Keratinocyte (primary cell): ENCODE data around the gene MED26. TPM values are rescaled to one million over a fixed set of nuclear protein-coding genes. Genes with fewer than 3 reads are reported as not detected.

ENCODE experiments used
- DNase-seq: peaks from one replicate; pipeline ENCODE4 v3.0.0-alpha.2; 2011; ENCODE audit warnings: low read depth, missing footprints, low spot score
- FAIRE-seq: peaks from 2 replicates; lab custom pipeline; 2011; peaks lifted over from hg19 to GRCh38; lab: Jason Lieb, UNC
- H2AFZ ChIP-seq: 2 replicates; pipeline ENCODE4 v1.6.0; 2012; ENCODE audit warnings: low read length, control low read depth, inconsistent platforms; ENCODE audit not compliant: control insufficient read depth
- H3K27ac ChIP-seq: 2 replicates; pipeline ENCODE4 v1.5.1; 2011; ENCODE audit warnings: low read length; ENCODE audit not compliant: control insufficient read depth, insufficient read depth
- H3K27me3 ChIP-seq: 3 replicates; pipeline ENCODE4 v1.6.0; 2011; ENCODE audit warnings: low read length; ENCODE audit not compliant: control insufficient read depth, insufficient read depth; ENCODE audit errors: extremely low read depth
- H3K36me3 ChIP-seq, 2 experiments: 2 replicates in 1 of 2; 3 replicates in 1 of 2; pipeline ENCODE4 v1.5.1; 2011; ENCODE audit warnings: low read length in 2 of 2, mild to moderate bottlenecking in 1 of 2; ENCODE audit not compliant: control insufficient read depth in 2 of 2, insufficient read depth in 2 of 2; ENCODE audit errors: extremely low read depth in 1 of 2
- H3K4me1 ChIP-seq: 3 replicates; pipeline ENCODE4 v1.5.1; 2011; ENCODE audit warnings: low read length; ENCODE audit not compliant: control insufficient read depth, insufficient read depth; ENCODE audit errors: extremely low read depth
- H3K4me2 ChIP-seq: 3 replicates; pipeline ENCODE4 v1.6.0; 2011; ENCODE audit warnings: low read depth, low read length; ENCODE audit not compliant: control insufficient read depth, insufficient read depth; ENCODE audit errors: extremely low read depth
- H3K4me3 ChIP-seq, 3 experiments: fragments of 200-600 bp in 1 of 3; sonication (generic) in 1 of 3; 2 replicates in 2 of 3; 3 replicates in 1 of 3; pipeline ENCODE4 v1.5.1; 2011 to 2016; ENCODE audit warnings: low read length in 3 of 3, mild to moderate bottlenecking in 3 of 3, control low read depth in 2 of 3, inconsistent platforms in 1 of 3, low read depth in 1 of 3, mixed read lengths in 1 of 3, mixed run types in 1 of 3, moderate library complexity in 1 of 3; ENCODE audit not compliant: control insufficient read depth in 2 of 3, insufficient read depth in 2 of 3; ENCODE audit errors: extremely low read depth in 1 of 3
- H3K79me2 ChIP-seq: 2 replicates; pipeline ENCODE4 v1.6.0; 2012; ENCODE audit warnings: low read length; ENCODE audit not compliant: control insufficient read depth, insufficient read depth
- H3K9ac ChIP-seq: 3 replicates; pipeline ENCODE4 v1.6.0; 2011; ENCODE audit warnings: low read length; ENCODE audit not compliant: control insufficient read depth, insufficient read depth; ENCODE audit errors: extremely low read depth
- H3K9me1 ChIP-seq: 3 replicates; pipeline ENCODE4 v1.6.0; 2011; ENCODE audit warnings: low read length; ENCODE audit not compliant: control insufficient read depth, insufficient read depth; ENCODE audit errors: extremely low read depth
- H3K9me3 ChIP-seq: 2 replicates; pipeline ENCODE4 v1.5.1; 2012; ENCODE audit warnings: low read depth, low read length; ENCODE audit not compliant: control insufficient read depth
- H4K20me1 ChIP-seq: 3 replicates; pipeline ENCODE4 v1.6.0; 2011; ENCODE audit warnings: low read length; ENCODE audit not compliant: control insufficient read depth, insufficient read depth; ENCODE audit errors: extremely low read depth
- CTCF ChIP-seq, 3 experiments: IDR thresholded peaks in 1 of 3; conservative IDR thresholded peaks in 1 of 3; optimal IDR thresholded peaks in 1 of 3; 2 replicates in 2 of 3; 3 replicates in 1 of 3; pipeline versions ENCODE3 to v1.5.1; 2011; ENCODE audit warnings: low read length in 3 of 3, mild to moderate bottlenecking in 3 of 3, moderate library complexity in 2 of 3, control low read depth in 1 of 3, inconsistent platforms in 1 of 3; ENCODE audit not compliant: insufficient read depth in 2 of 3; ENCODE audit errors: extremely low read depth in 1 of 3
- EZH2 ChIP-seq: IDR thresholded peaks from one replicate; pipeline ENCODE4 v1.6.1; 2012; ENCODE audit warnings: inconsistent platforms, mild to moderate bottlenecking, low read length, moderate library complexity
- dilution Hi-C: fragments of 300-500 bp; cut with MboI; formaldehyde crosslinking; loops from one replicate; pipeline ENCODE4 v1.7.0; 2020; ENCODE audit warnings: low sequenced_read_pairs; ENCODE audit not compliant: extremely low pct_ligation_motif_present
- polyA plus RNA-seq, 5 experiments: library from polyadenylated mRNA; depleted of rRNA in 3 of 5; stranded (reverse) in 3 of 5; stranded (forward) in 1 of 5; unstranded in 1 of 5; fragments of >200 nt; gene quantifications; 1 replicate in 1 of 5; 2 replicates in 3 of 5; 3 replicates in 1 of 5; pipeline versions ENCODE4 v1.2.1 to v1.2.3, GENCODE V29; 2011 to 2012; ENCODE audit warnings: missing spikeins in 2 of 5, low read depth in 1 of 5, low replicate concordance in 1 of 5

The MED26 gene
- polyA plus RNA-seq, 1 donor (not counting 4 experiments of a cell fraction or from before 2014, with no cell fraction given), result 4.7 TPM

GRCh38 chr19:16627193-16627927 lies 644 bp downstream of the MED26 start:
- Histone ChIP-seq H3K9me1 (no peaks in the 10 kb centered on the region), H2AFZ (no peak overlapping the region), H3K79me2 (peaks cover 54% of the 10 kb centered on the region), H3K36me3 (peaks cover 19 to 23% of the 10 kb centered on the region in 2 experiments), H3K9ac (peak overlapping the region; percentile 97), H3K4me1 (peaks cover 17% of the 10 kb centered on the region), H3K4me3 (peak overlapping the region; percentile 80 to 100 (median 96)), H3K27ac (peak overlapping the region; percentile 84), H3K9me3 (no peaks in the 10 kb centered on the region), H4K20me1 (peaks cover 17% of the 10 kb centered on the region), H3K27me3 (no peaks in the 10 kb centered on the region), H3K4me2 (peak overlapping the region; percentile 96)
- DNase-seq (no peak), FAIRE-seq (no peak)
- dilution Hi-C loops, result no loop called here
- TF ChIP-seq EZH2 (no peak), CTCF (optimal IDR thresholded peaks at IDR 0.05 in 1 of 3, IDR thresholded peaks at IDR 0.05 in 1 of 3, conservative IDR thresholded peaks at IDR 0.05 in 1 of 3; ENCODE audit: extremely low read depth in 1 of 3, insufficient read depth in 2 of 3, low read length in 3 of 3) (no peak)

GRCh38 chr19:16626796-16627192 lies 1.2 kb downstream of the MED26 start:
- peaks cover 60% of the 10 kb centered on the region for H3K79me2 ChIP-seq
- peaks cover 17% of the 10 kb centered on the region for H3K4me1 ChIP-seq
- H3K9ac ChIP-seq, result peak overlapping the region; percentile 97
- no peak overlapping the region for H2AFZ ChIP-seq
- H3K9me3 ChIP-seq, result no peaks in the 10 kb centered on the region
- peak overlapping the region; percentile 84 for H3K27ac ChIP-seq
- H3K4me3 ChIP-seq, result peak overlapping the region; percentile 80 to 100 (median 96)
- peaks cover 20% of the 10 kb centered on the region for H4K20me1 ChIP-seq
- dilution Hi-C loops, result no loop called here
- no peak for TF ChIP-seq CTCF (optimal IDR thresholded peaks at IDR 0.05 in 1 of 3, IDR thresholded peaks at IDR 0.05 in 1 of 3, conservative IDR thresholded peaks at IDR 0.05 in 1 of 3; ENCODE audit: extremely low read depth in 1 of 3, insufficient read depth in 2 of 3, low read length in 3 of 3)
- no peak for TF ChIP-seq EZH2
- H3K27me3 ChIP-seq, result no peaks in the 10 kb centered on the region
- no peak for DNase-seq
- no peaks in the 10 kb centered on the region for H3K9me1 ChIP-seq
- FAIRE-seq, result no peak
- peak overlapping the region; percentile 96 for H3K4me2 ChIP-seq
- H3K36me3 ChIP-seq, result peaks cover 22 to 23% of the 10 kb centered on the region in 2 experiments
